Measurements from ENCODE around the gene RFX3.
A peak's percentile ranks its signal among the peaks of the same experiment; 100 is the strongest.

RFX3 gene

DNA sequence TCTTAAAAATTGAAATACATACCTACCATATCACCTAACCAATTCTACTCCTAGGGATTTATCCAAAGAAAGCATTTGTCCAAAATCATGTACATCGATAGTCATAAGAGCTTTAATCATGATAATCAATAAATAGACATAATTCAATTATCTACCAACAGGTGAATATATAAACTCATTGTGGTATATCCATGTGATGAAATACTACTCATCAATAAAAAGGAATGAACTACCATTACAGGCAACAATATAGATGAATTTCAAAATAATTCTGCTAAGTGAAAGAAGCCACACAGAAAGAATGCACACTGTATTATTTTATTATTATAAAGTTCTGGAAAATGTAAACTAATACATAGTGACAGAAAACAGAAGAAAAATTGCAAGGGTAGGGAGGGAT is 81.8 kb downstream of the RFX3 start:
- TF ChIP-seq, protein P1, sequence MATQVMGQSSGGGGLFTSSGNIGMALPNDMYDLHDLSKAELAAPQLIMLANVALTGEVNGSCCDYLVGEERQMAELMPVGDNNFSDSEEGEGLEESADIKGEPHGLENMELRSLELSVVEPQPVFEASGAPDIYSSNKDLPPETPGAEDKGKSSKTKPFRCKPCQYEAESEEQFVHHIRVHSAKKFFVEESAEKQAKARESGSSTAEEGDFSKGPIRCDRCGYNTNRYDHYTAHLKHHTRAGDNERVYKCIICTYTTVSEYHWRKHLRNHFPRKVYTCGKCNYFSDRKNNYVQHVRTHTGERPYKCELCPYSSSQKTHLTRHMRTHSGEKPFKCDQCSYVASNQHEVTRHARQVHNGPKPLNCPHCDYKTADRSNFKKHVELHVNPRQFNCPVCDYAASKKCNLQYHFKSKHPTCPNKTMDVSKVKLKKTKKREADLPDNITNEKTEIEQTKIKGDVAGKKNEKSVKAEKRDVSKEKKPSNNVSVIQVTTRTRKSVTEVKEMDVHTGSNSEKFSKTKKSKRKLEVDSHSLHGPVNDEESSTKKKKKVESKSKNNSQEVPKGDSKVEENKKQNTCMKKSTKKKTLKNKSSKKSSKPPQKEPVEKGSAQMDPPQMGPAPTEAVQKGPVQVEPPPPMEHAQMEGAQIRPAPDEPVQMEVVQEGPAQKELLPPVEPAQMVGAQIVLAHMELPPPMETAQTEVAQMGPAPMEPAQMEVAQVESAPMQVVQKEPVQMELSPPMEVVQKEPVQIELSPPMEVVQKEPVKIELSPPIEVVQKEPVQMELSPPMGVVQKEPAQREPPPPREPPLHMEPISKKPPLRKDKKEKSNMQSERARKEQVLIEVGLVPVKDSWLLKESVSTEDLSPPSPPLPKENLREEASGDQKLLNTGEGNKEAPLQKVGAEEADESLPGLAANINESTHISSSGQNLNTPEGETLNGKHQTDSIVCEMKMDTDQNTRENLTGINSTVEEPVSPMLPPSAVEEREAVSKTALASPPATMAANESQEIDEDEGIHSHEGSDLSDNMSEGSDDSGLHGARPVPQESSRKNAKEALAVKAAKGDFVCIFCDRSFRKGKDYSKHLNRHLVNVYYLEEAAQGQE (IDR thresholded peaks at IDR 0.05; ENCODE audit: insufficient replicate concordance, low read depth), result no peak
- TF ChIP-seq, protein P2, sequence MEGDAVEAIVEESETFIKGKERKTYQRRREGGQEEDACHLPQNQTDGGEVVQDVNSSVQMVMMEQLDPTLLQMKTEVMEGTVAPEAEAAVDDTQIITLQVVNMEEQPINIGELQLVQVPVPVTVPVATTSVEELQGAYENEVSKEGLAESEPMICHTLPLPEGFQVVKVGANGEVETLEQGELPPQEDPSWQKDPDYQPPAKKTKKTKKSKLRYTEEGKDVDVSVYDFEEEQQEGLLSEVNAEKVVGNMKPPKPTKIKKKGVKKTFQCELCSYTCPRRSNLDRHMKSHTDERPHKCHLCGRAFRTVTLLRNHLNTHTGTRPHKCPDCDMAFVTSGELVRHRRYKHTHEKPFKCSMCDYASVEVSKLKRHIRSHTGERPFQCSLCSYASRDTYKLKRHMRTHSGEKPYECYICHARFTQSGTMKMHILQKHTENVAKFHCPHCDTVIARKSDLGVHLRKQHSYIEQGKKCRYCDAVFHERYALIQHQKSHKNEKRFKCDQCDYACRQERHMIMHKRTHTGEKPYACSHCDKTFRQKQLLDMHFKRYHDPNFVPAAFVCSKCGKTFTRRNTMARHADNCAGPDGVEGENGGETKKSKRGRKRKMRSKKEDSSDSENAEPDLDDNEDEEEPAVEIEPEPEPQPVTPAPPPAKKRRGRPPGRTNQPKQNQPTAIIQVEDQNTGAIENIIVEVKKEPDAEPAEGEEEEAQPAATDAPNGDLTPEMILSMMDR (IDR thresholded peaks at IDR 0.05; ENCODE audit: insufficient read depth, low read length), result no peak
- TF ChIP-seq POLR2AphosphoS5 (IDR thresholded peaks at IDR 0.05; ENCODE audit: low read depth) (no peak), SPI1 (IDR thresholded peaks at IDR 0.05; ENCODE audit: borderline replicate concordance, low read depth) (no peak), GABPA (IDR thresholded peaks at IDR 0.05; ENCODE audit: low read depth) (no peak)
- H3K4me3 ChIP-seq (replicated peaks; ENCODE audit: insufficient read depth, low read length), result no peak overlapping the region
- H3K27me3 ChIP-seq (ENCODE audit: insufficient read depth, poor library complexity, severe bottlenecking), result no peaks in the 10 kb centered on the region

DNA sequence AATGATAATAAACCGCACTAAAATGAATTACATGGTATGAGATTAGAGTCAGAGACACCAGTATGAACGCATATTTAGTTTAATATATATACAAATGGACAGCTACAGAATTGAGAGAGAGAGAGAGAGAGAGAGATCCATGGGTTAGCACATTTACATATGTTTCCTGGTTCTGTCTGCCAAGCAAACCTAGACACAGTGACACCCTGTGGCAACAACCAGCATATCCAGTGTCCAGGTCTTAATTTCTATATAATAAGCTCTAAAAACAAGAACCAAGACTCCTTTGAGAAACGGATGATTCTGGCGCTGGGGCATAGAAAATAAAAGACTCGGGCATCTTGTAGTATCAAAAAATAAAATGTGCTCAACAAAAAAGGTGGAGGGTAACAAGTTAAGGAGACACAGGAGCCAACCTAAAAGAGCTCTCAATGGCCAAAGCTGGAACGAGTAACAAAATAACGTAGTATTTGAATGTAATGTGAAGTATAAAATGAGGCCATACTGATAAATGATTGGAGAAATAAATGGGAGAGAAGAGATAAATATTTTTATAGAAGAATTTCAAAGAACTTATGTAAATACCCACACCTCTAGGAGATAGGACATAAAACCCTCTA is 84.5 kb downstream of the RFX3 start:
- Histone ChIP-seq H3K4me3 (replicated peaks; ENCODE audit: insufficient read depth, low read length) (no peak overlapping the region), H3K27me3 (ENCODE audit: insufficient read depth, poor library complexity, severe bottlenecking) (no peaks in the 10 kb centered on the region), H3K27ac (replicated peaks) (no peak overlapping the region)
- DNase-seq (ENCODE audit: low read depth in 1 of 2, low spot score in 1 of 2), result peak; percentile 10 to 70
- TF ChIP-seq GABPA (IDR thresholded peaks at IDR 0.05; ENCODE audit: low read depth) (no peak), SPI1 (IDR thresholded peaks at IDR 0.05; ENCODE audit: borderline replicate concordance, low read depth) (no peak), POLR2AphosphoS5 (IDR thresholded peaks at IDR 0.05; ENCODE audit: low read depth) (no peak)
- TF ChIP-seq, protein P1 (IDR thresholded peaks at IDR 0.05; ENCODE audit: insufficient replicate concordance, low read depth), result no peak
- TF ChIP-seq, protein P2 (IDR thresholded peaks at IDR 0.05; ENCODE audit: insufficient read depth, low read length), result peak; percentile 58

More for the DNA sequence above, 81.8 kb downstream of the RFX3 start:
- DNase-seq (ENCODE audit: low read depth in 1 of 2, low spot score in 1 of 2), result no peak
- H3K27ac ChIP-seq (replicated peaks), result no peak overlapping the region

DNA sequence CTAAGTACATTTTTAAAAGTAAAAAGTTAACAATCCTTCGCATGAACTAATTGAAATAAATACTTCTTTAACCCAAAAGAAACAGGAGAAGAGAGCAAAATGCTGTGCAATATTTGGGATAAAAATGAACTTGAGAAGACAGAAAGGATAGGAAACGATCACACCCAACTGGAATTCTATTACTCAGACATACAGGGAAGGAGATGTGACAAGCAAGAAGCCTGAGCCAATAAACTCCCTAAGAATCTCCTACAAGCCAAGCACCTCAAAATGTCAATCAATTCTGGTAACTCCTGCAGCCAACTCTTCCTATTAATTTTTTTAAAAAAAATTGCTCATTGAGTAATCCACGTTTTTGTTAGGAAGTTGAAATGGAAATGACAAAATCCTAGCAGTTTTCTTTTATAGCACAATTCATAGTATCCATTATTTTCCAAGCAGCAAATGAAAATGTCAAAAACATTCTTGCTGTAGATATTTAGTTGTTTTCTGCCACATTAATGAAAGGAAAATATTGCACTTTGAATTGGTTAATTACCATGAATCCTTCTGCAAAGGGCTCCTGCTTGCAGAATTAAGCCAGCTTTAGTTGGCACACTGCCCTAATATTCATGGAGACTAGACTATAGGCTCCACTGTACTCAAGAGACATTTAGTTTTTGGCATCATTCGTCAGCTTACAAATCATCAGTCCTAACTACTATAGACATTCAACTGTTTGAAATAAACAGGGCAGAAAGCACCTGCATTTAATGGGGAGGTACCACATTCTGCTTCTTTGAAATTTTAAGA is 89.0 kb downstream of the RFX3 start:
- Histone ChIP-seq H3K27ac (replicated peaks) (no peak overlapping the region), H3K4me3 (replicated peaks; ENCODE audit: insufficient read depth, low read length) (no peak overlapping the region), H3K27me3 (ENCODE audit: insufficient read depth, poor library complexity, severe bottlenecking) (no peaks in the 10 kb centered on the region)
- DNase-seq (ENCODE audit: low read depth in 1 of 2, low spot score in 1 of 2), result no peak
- TF ChIP-seq, protein P2 (IDR thresholded peaks at IDR 0.05; ENCODE audit: insufficient read depth, low read length), result no peak
- TF ChIP-seq POLR2AphosphoS5 (IDR thresholded peaks at IDR 0.05; ENCODE audit: low read depth), result no peak
- no peak for TF ChIP-seq GABPA (IDR thresholded peaks at IDR 0.05; ENCODE audit: low read depth)
- TF ChIP-seq, protein P1 (IDR thresholded peaks at IDR 0.05; ENCODE audit: insufficient replicate concordance, low read depth), result no peak
- no peak for TF ChIP-seq SPI1 (IDR thresholded peaks at IDR 0.05; ENCODE audit: borderline replicate concordance, low read depth)

Data from HL-60 (cell line).